Panc1 (cell line): ENCODE data around the gene ARL15.
"Not testable (repeated sequence)": the region's sequence is repeated elsewhere in the genome, so short reads cannot be mapped to it uniquely, and the experiment has no call there.

Source experiments
- POLR2AphosphoS5 ChIP-seq: IDR thresholded peaks from 2 replicates; pipeline ENCODE4 v1.6.1; 2012; ENCODE audit warnings: mild to moderate bottlenecking, low read depth, low read length, moderate library complexity
- SIN3A ChIP-seq: IDR thresholded peaks from 2 replicates; pipeline ENCODE4 v1.6.1; 2012; ENCODE audit warnings: low read depth, mild to moderate bottlenecking, low read length, moderate library complexity, borderline replicate concordance; ENCODE audit not compliant: insufficient read depth
- TF ChIP-seq, protein P1 (sequence below): fragments of 450-650 bp; IDR thresholded peaks from 2 replicates; pipeline ENCODE4 v1.5.1; 2017; ENCODE audit warnings: mild to moderate bottlenecking
- TF ChIP-seq, protein P2 (sequence below), 2 experiments: IDR thresholded peaks; 2 replicates each; pipeline ENCODE4 v1.6.1; 2011 to 2012; ENCODE audit warnings: low read depth in 2 of 2, control low read depth in 1 of 2, low read length in 1 of 2, mild to moderate bottlenecking in 1 of 2, moderate library complexity in 1 of 2; ENCODE audit not compliant: insufficient read depth in 1 of 2

DNA sequence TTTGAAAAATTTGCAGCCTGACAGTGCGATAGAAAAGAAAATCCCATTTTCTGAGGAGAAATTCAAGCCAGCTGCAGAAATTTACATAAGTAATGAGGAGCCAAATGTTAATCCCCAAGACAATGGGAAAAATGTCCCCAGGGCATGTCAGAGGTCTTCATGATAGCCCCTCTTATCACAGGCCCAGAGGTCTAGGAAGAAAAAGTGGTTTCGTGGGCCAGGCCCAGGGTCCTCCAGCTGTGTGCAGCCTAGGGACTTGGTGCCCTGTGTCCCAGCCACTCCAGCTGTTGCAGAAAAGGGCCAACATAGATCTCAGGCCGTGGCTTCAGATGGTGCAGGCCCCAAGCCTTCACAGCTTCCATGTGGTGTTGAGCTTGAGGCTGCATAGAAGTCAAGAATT, 249.5 kb downstream of the ARL15 start:
- TF ChIP-seq, protein P1, sequence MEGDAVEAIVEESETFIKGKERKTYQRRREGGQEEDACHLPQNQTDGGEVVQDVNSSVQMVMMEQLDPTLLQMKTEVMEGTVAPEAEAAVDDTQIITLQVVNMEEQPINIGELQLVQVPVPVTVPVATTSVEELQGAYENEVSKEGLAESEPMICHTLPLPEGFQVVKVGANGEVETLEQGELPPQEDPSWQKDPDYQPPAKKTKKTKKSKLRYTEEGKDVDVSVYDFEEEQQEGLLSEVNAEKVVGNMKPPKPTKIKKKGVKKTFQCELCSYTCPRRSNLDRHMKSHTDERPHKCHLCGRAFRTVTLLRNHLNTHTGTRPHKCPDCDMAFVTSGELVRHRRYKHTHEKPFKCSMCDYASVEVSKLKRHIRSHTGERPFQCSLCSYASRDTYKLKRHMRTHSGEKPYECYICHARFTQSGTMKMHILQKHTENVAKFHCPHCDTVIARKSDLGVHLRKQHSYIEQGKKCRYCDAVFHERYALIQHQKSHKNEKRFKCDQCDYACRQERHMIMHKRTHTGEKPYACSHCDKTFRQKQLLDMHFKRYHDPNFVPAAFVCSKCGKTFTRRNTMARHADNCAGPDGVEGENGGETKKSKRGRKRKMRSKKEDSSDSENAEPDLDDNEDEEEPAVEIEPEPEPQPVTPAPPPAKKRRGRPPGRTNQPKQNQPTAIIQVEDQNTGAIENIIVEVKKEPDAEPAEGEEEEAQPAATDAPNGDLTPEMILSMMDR: not testable (repeated sequence)
- not testable (repeated sequence) for TF ChIP-seq POLR2AphosphoS5, SIN3A
- TF ChIP-seq, protein P2, sequence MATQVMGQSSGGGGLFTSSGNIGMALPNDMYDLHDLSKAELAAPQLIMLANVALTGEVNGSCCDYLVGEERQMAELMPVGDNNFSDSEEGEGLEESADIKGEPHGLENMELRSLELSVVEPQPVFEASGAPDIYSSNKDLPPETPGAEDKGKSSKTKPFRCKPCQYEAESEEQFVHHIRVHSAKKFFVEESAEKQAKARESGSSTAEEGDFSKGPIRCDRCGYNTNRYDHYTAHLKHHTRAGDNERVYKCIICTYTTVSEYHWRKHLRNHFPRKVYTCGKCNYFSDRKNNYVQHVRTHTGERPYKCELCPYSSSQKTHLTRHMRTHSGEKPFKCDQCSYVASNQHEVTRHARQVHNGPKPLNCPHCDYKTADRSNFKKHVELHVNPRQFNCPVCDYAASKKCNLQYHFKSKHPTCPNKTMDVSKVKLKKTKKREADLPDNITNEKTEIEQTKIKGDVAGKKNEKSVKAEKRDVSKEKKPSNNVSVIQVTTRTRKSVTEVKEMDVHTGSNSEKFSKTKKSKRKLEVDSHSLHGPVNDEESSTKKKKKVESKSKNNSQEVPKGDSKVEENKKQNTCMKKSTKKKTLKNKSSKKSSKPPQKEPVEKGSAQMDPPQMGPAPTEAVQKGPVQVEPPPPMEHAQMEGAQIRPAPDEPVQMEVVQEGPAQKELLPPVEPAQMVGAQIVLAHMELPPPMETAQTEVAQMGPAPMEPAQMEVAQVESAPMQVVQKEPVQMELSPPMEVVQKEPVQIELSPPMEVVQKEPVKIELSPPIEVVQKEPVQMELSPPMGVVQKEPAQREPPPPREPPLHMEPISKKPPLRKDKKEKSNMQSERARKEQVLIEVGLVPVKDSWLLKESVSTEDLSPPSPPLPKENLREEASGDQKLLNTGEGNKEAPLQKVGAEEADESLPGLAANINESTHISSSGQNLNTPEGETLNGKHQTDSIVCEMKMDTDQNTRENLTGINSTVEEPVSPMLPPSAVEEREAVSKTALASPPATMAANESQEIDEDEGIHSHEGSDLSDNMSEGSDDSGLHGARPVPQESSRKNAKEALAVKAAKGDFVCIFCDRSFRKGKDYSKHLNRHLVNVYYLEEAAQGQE (IDR thresholded peaks at IDR 0.05; ENCODE audit: insufficient read depth in 1 of 2, low read depth in 2 of 2, low read length in 1 of 2): not testable (repeated sequence)
